H1 (cell line): Measurements from ENCODE around the gene ZBTB48. TPM values are rescaled to one million over a fixed set of nuclear protein-coding genes. Genes with fewer than 3 reads are reported as not detected.

ENCODE experiments used
- BCL11A ChIP-seq, 2 experiments: IDR thresholded peaks; one replicate each; pipeline ENCODE4 v1.6.1; 2011; ENCODE audit warnings: low read depth in 2 of 2, low read length in 2 of 2, mild to moderate bottlenecking in 2 of 2
- CEBPB ChIP-seq: IDR thresholded peaks from 2 replicates; pipeline ENCODE4 v1.6.1; 2012; ENCODE audit warnings: low read depth, low read length
- CHD2 ChIP-seq: IDR thresholded peaks from 2 replicates; pipeline ENCODE4 v1.6.1; 2012; ENCODE audit warnings: low read length, improper control_type of control experiment
- GABPA ChIP-seq: IDR thresholded peaks from 2 replicates; pipeline ENCODE4 v1.6.1; 2011; ENCODE audit warnings: mild to moderate bottlenecking, low read length, moderate library complexity, borderline replicate concordance; ENCODE audit not compliant: insufficient read depth
- GTF2F1 ChIP-seq: IDR thresholded peaks from 2 replicates; pipeline ENCODE4 v1.6.1; 2012; ENCODE audit warnings: low read depth, low read length, improper control_type of control experiment, borderline replicate concordance
- JUND ChIP-seq: IDR thresholded peaks from 2 replicates; pipeline ENCODE4 v1.6.1; 2011; ENCODE audit warnings: mild to moderate bottlenecking, improper control_type of control experiment, low read length
- MAFK ChIP-seq: IDR thresholded peaks from 2 replicates; pipeline ENCODE4 v1.6.1; 2012; ENCODE audit warnings: low read depth, mild to moderate bottlenecking, improper control_type of control experiment, low read length
- SIX5 ChIP-seq: IDR thresholded peaks from 2 replicates; pipeline ENCODE4 v1.6.1; 2011; ENCODE audit warnings: mild to moderate bottlenecking, low read depth, low read length
- TAF1 ChIP-seq: IDR thresholded peaks from 2 replicates; pipeline ENCODE4 v1.6.1; 2011; ENCODE audit warnings: mild to moderate bottlenecking, low read depth, low read length
- polyA plus RNA-seq, 7 experiments: library from polyadenylated mRNA; depleted of rRNA in 3 of 7; stranded (reverse) in 5 of 7; unstranded in 2 of 7; fragments of >200 nt in 5 of 7; fragments of 200-250 nt in 2 of 7; gene quantifications; 1 replicate in 5 of 7; 2 replicates in 1 of 7; 4 replicates in 1 of 7; pipeline versions ENCODE4 v1.2.1 to v1.2.3, GENCODE V29; 2011 to 2013; ENCODE audit warnings: missing spikeins in 2 of 7, mixed read lengths in 2 of 7
- total RNA-seq: library from RNA; stranded (reverse); fragmentation: NEBNext Ultra II Directional; extraction: Animal tissue kit (Norgen Biotek cat#: 25700); gene quantifications from 2 replicates; pipeline ENCODE4 v1.2.1, GENCODE V29; 2021
- TF ChIP-seq, protein P1 (sequence below): fragments of 300-600 bp; sonication (generic); IDR thresholded peaks from 2 replicates; pipeline ENCODE4 v1.7.1; 2012; ENCODE audit warnings: low read length, moderate library complexity, mild to moderate bottlenecking, inconsistent platforms; ENCODE audit not compliant: insufficient replicate concordance
- TF ChIP-seq, protein P2 (sequence below): IDR thresholded peaks from 2 replicates; pipeline ENCODE4 v1.6.1; 2012; ENCODE audit warnings: inconsistent platforms

The ZBTB48 gene
- total and polyA plus RNA-seq, 2 of the 8 experiments (the other 6 are each of a cell fraction or from before 2014, with no cell fraction given): 28.2 to 28.8 TPM

DNA sequence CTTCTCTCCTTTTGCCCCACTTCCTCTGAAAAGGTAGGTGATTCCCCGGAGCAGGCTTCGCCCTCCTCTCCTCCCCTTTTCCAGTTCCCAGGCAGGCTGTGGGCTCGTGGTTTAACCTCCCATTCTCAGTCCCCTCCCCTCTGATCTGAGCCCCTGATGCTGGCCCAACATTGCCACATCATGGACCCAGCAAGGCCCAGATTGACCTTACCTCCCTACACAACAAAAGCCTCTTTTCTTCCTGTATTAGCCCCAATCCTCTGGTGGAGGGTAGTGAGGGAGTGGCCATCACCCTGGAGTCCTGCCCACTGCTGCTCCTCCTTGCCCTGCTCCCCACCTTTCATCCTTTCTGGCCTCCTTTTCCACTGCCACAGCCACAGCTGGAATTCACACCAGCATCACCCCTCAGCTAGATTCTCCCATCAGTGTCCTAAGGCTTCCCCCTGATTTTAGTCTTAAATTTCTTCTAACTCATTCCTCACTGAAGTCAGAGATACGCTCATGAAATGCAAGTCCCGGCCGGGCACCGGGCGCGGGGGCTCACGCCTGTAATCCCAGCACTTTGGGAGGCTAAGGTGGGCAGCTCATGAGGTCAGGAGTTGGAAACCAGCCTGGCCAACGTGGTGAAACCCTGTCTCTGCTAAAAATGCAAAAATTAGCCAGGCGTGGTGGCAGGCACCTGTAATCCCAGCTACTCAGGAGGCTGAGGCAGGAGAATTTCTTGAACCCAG, 7.0 kb upstream of the ZBTB48 start (continued):
- TF ChIP-seq, protein P1, sequence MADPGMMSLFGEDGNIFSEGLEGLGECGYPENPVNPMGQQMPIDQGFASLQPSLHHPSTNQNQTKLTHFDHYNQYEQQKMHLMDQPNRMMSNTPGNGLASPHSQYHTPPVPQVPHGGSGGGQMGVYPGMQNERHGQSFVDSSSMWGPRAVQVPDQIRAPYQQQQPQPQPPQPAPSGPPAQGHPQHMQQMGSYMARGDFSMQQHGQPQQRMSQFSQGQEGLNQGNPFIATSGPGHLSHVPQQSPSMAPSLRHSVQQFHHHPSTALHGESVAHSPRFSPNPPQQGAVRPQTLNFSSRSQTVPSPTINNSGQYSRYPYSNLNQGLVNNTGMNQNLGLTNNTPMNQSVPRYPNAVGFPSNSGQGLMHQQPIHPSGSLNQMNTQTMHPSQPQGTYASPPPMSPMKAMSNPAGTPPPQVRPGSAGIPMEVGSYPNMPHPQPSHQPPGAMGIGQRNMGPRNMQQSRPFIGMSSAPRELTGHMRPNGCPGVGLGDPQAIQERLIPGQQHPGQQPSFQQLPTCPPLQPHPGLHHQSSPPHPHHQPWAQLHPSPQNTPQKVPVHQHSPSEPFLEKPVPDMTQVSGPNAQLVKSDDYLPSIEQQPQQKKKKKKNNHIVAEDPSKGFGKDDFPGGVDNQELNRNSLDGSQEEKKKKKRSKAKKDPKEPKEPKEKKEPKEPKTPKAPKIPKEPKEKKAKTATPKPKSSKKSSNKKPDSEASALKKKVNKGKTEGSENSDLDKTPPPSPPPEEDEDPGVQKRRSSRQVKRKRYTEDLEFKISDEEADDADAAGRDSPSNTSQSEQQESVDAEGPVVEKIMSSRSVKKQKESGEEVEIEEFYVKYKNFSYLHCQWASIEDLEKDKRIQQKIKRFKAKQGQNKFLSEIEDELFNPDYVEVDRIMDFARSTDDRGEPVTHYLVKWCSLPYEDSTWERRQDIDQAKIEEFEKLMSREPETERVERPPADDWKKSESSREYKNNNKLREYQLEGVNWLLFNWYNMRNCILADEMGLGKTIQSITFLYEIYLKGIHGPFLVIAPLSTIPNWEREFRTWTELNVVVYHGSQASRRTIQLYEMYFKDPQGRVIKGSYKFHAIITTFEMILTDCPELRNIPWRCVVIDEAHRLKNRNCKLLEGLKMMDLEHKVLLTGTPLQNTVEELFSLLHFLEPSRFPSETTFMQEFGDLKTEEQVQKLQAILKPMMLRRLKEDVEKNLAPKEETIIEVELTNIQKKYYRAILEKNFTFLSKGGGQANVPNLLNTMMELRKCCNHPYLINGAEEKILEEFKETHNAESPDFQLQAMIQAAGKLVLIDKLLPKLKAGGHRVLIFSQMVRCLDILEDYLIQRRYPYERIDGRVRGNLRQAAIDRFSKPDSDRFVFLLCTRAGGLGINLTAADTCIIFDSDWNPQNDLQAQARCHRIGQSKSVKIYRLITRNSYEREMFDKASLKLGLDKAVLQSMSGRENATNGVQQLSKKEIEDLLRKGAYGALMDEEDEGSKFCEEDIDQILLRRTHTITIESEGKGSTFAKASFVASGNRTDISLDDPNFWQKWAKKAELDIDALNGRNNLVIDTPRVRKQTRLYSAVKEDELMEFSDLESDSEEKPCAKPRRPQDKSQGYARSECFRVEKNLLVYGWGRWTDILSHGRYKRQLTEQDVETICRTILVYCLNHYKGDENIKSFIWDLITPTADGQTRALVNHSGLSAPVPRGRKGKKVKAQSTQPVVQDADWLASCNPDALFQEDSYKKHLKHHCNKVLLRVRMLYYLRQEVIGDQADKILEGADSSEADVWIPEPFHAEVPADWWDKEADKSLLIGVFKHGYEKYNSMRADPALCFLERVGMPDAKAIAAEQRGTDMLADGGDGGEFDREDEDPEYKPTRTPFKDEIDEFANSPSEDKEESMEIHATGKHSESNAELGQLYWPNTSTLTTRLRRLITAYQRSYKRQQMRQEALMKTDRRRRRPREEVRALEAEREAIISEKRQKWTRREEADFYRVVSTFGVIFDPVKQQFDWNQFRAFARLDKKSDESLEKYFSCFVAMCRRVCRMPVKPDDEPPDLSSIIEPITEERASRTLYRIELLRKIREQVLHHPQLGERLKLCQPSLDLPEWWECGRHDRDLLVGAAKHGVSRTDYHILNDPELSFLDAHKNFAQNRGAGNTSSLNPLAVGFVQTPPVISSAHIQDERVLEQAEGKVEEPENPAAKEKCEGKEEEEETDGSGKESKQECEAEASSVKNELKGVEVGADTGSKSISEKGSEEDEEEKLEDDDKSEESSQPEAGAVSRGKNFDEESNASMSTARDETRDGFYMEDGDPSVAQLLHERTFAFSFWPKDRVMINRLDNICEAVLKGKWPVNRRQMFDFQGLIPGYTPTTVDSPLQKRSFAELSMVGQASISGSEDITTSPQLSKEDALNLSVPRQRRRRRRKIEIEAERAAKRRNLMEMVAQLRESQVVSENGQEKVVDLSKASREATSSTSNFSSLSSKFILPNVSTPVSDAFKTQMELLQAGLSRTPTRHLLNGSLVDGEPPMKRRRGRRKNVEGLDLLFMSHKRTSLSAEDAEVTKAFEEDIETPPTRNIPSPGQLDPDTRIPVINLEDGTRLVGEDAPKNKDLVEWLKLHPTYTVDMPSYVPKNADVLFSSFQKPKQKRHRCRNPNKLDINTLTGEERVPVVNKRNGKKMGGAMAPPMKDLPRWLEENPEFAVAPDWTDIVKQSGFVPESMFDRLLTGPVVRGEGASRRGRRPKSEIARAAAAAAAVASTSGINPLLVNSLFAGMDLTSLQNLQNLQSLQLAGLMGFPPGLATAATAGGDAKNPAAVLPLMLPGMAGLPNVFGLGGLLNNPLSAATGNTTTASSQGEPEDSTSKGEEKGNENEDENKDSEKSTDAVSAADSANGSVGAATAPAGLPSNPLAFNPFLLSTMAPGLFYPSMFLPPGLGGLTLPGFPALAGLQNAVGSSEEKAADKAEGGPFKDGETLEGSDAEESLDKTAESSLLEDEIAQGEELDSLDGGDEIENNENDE: no peak
- no peak for TF ChIP-seq GABPA
- no peak for TF ChIP-seq TAF1
- TF ChIP-seq SIX5: no peak
- TF ChIP-seq JUND: no peak
- no peak for TF ChIP-seq GTF2F1
- TF ChIP-seq CEBPB: no peak
- TF ChIP-seq MAFK: no peak
- no peak for TF ChIP-seq CHD2
- no peak for TF ChIP-seq BCL11A (IDR thresholded peaks at IDR 0.05; ENCODE audit: low read depth in 2 of 2, low read length in 2 of 2)
- TF ChIP-seq, protein P2, sequence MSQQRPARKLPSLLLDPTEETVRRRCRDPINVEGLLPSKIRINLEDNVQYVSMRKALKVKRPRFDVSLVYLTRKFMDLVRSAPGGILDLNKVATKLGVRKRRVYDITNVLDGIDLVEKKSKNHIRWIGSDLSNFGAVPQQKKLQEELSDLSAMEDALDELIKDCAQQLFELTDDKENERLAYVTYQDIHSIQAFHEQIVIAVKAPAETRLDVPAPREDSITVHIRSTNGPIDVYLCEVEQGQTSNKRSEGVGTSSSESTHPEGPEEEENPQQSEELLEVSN: no peak
